ENCODE data around the gene CBFB. TPM values are rescaled to one million over a fixed set of nuclear protein-coding genes. Genes with fewer than 3 reads are reported as not detected.

Gene CBFB
- total RNA-seq, 2 experiments from 2014 or later, result 111 to 114 TPM

DNA sequence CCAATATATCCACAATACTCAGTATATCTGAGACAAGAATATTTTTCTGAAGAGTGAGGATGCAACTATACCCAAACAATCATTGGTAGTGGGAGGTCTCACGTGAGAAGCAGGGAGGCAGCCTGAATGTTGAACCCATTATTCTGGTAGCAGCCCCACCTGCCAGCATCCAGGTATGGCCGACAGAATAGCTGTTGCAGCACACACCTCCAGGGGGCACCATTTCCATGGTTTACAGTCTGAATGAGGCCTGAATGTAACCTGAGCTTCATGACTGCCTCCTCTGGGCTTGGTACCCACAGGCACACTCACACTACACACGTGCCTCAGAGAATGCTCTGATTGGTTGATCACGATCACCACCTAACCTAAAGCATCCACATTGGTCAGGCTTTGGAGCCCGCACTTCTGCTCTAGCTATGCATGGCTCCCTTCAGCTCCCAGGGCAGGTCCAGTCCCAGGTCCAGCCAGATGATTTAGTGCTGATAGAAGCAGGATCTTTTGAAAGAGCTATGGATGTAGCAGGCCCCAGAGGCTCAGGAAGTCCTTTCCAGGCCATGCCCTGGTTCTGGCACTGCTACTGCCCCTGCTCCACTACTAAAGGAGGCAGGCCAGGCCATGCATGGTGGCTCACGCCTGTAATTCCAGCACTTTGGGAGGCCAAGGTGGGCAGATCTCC, 11.0 kb upstream of the CBFB start:
- ChIA-PET CTCF (interaction anchor here (0.6 to 9.1 kb wide), 58 partner anchors 8 to 232 kb away, joined by 3 to 187 read pairs (median 5); partner anchors contain the start of genes B3GNT9, CBFB, CES3 and EXOC3L1), POLR2A (interaction anchor here (0.6 to 2.0 kb wide), 10 partner anchors 12 to 153 kb away, joined by 3 to 6 read pairs (median 3); partner anchors contain the start of genes NOL3 and PDP2)
- peak; percentile 78 for TF ChIP-seq CTCF (IDR thresholded peaks at IDR 0.05)
- ATAC-seq (peak; percentile 87), DNase-seq (peak; percentile 95)
- peaks cover 2% of the 10 kb centered on the region for H3K36me3 Mint-ChIP-seq (ENCODE audit: low read depth)
- peak overlapping the region; percentile 52 for H3K27ac Mint-ChIP-seq
- no peak overlapping the region for H3K4me3 Mint-ChIP-seq
- intact Hi-C loops (cut with micrococcal nuclease), result loop anchor here (5.0 kb wide), 3 partner anchors 36 to 139 kb away; partner anchors contain the start of genes FBXL8 and TRADD
- no peaks in the 10 kb centered on the region for H3K27me3 Mint-ChIP-seq
- H3K4me1 Mint-ChIP-seq (ENCODE audit: low read depth), result peaks cover 17% of the 10 kb centered on the region
- H3K9me3 Mint-ChIP-seq, result no peaks in the 10 kb centered on the region

DNA sequence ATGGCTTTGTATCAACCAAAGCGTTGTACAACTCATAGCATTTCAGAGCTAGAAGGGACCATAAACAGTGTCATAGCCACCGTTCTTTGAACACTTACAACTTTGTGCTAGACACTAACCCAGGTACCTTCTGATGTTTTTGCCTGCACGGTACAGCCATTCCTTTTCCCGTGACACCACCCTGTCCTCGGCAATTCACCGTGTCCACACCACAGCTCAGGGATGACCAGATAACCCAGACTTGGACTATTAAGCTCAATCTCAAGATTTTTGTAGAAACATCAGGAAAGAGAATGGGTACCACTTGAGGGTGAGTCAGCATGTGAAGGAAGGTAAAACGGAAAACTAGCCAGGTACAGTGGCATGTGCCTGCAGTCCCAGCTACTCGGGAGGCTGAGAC, 9.8 kb upstream of the CBFB start:
- H3K27ac Mint-ChIP-seq, result no peak overlapping the region
- H3K27me3 Mint-ChIP-seq, result no peaks in the 10 kb centered on the region
- CTCF ChIA-PET, result interaction anchor here (1.1 to 9.1 kb wide), 14 partner anchors 9 to 165 kb away, joined by 3 to 187 read pairs (median 17); partner anchors contain the start of genes B3GNT9, CBFB, CES3 and FBXL8
- ATAC-seq, result no peak
- H3K4me1 Mint-ChIP-seq (ENCODE audit: low read depth), result peaks cover 14% of the 10 kb centered on the region
- H3K36me3 Mint-ChIP-seq (ENCODE audit: low read depth), result no peaks in the 10 kb centered on the region
- H3K4me3 Mint-ChIP-seq, result no peak overlapping the region
- no peaks in the 10 kb centered on the region for H3K9me3 Mint-ChIP-seq
- POLR2A ChIA-PET, result interaction anchor here (0.6 to 1.9 kb wide), 4 partner anchors 18 to 134 kb away, joined by 3 to 5 read pairs (median 4); no protein-coding TSS in a partner anchor
- intact Hi-C loops (cut with micrococcal nuclease), result loop anchor here (5.0 kb wide), 3 partner anchors 37 to 138 kb away; partner anchors contain the start of genes FBXL8 and TRADD
- TF ChIP-seq CTCF (IDR thresholded peaks at IDR 0.05), result no peak
- DNase-seq, result no peak

DNA sequence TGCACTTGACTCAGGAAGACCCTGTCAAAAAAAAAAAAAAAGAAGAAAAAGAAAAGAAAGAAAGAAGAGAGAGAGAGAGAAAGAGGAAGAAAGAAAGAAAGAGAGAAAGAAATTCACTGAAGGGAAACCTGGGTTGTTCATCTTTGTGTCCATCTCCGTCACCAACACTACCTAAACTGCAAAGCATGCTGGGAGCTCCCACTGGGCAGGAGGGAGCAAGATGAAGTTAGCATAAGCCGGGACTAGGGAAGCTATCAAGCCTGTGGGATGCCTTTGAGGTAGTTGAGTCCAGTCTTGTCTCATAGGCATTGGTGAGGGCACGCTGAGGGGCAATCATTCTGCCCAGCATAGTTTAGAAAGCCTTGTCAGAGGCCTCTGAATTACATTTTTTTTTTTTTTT, 7.6 kb upstream of the CBFB start:
- H3K4me3 Mint-ChIP-seq, result no peak overlapping the region
- CTCF ChIA-PET, result interaction anchor here (0.9 to 9.1 kb wide), 3 partner anchors 23 to 135 kb away, joined by 3 to 187 read pairs (median 3); partner anchors contain the start of genes B3GNT9, FBXL8 and TRADD
- no peak for DNase-seq
- intact Hi-C loops (cut with micrococcal nuclease), result no loop called here
- no peaks in the 10 kb centered on the region for H3K27me3 Mint-ChIP-seq
- H3K36me3 Mint-ChIP-seq (ENCODE audit: low read depth), result no peaks in the 10 kb centered on the region
- POLR2A ChIA-PET, result interaction anchor here (0.8 kb wide), 1 partner anchor 21 kb away, joined by 4 read pairs; no protein-coding TSS in a partner anchor
- no peak for ATAC-seq
- no peak overlapping the region for H3K27ac Mint-ChIP-seq
- no peaks in the 10 kb centered on the region for H3K9me3 Mint-ChIP-seq
- no peak for TF ChIP-seq CTCF (IDR thresholded peaks at IDR 0.05)
- H3K4me1 Mint-ChIP-seq (ENCODE audit: low read depth), result peaks cover 15% of the 10 kb centered on the region

DNA sequence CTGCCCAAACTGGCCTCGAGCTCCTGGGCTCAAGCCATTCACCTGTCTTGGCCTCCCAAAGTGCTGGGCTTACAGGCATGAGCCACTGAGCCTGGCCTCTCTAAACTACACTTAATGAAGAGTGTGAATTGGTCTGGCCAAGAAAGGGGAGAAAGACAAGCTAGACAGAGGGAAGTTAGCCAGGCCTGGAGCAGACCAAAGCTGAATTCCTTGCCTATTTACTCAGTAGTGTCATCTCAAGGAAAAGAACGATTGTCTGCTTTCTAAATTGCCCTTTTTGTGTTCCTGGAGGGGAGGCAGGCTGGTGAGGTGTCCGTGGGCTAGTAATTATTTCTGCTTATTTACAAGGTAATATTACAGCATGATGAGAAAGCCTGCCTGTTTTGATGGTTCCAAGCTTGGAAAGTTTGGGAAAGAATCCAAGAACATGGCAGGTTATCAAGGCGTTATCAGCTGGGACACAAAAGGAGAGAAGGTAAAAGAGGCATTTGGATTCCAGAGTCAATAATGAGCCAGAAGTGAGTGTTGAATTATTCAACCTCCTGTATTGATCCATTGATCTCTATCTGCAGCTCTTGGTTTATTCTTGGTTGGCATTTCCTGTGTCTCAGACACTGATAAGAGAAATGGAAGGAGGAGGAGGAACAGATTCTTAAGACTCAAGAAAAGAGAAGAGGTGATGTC, 6.3 kb upstream of the CBFB start:
- Mint-ChIP-seq H3K9me3 (no peaks in the 10 kb centered on the region), H3K4me1 (ENCODE audit: low read depth) (peaks cover 19% of the 10 kb centered on the region), H3K27me3 (no peaks in the 10 kb centered on the region), H3K4me3 (no peak overlapping the region), H3K27ac (no peak overlapping the region), H3K36me3 (ENCODE audit: low read depth) (no peaks in the 10 kb centered on the region)
- ATAC-seq (no peak), DNase-seq (peak; percentile 0)
- CTCF ChIA-PET, result interaction anchor here (1.0 to 9.1 kb wide), 3 partner anchors 44 to 134 kb away, joined by 4 to 187 read pairs (median 8); partner anchors contain the start of genes B3GNT9, FBXL8 and TRADD
- POLR2A ChIA-PET, result interaction anchor here (0.8 kb wide), 1 partner anchor 119 kb away, joined by 3 read pairs; no protein-coding TSS in a partner anchor
- intact Hi-C loops (cut with micrococcal nuclease), result no loop called here
- TF ChIP-seq CTCF (IDR thresholded peaks at IDR 0.05), result no peak

Measured in activated CD8-positive, alpha-beta T cell treated with anti-CD3 and anti-CD28 coated beads for 36 hours (primary cell).